Measurements from ENCODE around the gene UBTD2.

The UBTD2 gene

DNA sequence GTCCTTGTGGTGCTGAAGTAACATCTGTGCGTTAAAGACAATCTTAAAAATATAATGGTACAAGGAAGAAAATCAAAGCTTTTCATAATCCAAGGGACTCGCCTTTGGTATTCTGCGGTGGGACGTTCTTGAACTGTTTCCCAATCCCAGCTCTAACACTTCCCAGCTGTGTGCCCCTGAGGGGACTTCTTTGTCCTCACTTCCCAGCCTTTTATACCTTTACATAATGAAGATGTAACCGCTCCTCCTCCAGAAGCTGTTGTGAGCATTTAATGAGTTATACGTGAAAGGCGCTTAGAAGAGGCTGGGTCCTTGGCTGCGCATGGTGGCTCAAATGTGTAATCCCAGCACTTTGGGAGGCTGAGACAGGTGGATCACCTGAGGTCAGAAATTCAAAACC is 112.4 kb downstream of the UBTD2 start:
- FAIRE-seq (no peak), DNase-seq (ENCODE audit: insufficient read length, low spot score) (no peak)
- TF ChIP-seq CTCF (IDR thresholded peaks at IDR 0.05; ENCODE audit: insufficient read depth, missing control alignments): no peak

DNA sequence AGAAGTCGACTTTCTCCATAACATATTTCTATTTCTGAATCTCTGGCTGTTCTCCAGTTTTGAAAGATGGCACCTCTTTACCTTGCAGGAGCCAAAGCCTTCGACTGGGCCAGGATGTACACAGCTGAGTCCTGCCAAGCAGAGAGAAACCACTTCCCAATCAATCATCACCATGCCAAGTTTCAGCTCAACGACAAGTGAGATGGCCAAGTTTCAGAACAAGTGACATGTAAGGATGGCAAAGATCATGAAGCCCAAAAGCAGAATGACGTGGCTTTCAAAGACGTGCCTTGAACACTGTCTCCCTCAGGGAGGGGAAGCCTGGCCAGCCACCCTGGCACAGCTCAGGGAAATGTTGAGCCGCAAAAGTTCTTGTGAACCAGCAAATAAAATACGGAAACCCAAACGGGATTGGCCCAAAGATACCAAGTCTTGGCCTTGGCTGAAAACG is 113.3 kb downstream of the UBTD2 start:
- no peak for TF ChIP-seq CTCF (IDR thresholded peaks at IDR 0.05; ENCODE audit: insufficient read depth, missing control alignments)
- FAIRE-seq: no peak

GRCh38 chr5:172169216-172169615 is 114.3 kb downstream of the UBTD2 start:
- no peak for TF ChIP-seq CTCF (IDR thresholded peaks at IDR 0.05; ENCODE audit: insufficient read depth, missing control alignments)
- FAIRE-seq (no peak), DNase-seq (ENCODE audit: insufficient read length, low spot score) (no peak)

More for the DNA sequence above, 113.3 kb downstream of the UBTD2 start:
- DNase-seq (ENCODE audit: insufficient read length, low spot score): no peak

DNA sequence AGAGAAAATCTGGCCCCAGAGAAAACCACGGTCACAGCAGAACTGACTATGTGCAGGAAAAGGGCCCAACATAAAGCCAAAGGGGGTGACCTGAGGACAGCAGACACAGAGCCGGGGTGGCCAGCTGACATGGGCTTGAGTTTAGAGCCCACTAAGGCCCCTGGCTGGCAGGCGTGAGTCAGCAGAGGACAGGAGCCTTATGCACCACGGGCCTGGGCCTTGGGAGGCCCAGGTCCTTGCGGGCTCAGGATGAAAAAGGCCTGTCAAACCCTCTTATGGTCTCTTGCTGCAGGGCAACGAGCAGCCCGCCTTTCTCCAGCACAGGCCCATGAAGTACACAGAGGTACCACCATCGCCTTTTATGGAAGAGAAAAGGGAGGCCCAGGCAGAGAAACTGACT is 115.3 kb downstream of the UBTD2 start:
- no peak for TF ChIP-seq CTCF (IDR thresholded peaks at IDR 0.05; ENCODE audit: insufficient read depth, missing control alignments)
- DNase-seq (ENCODE audit: insufficient read length, low spot score): no peak
- FAIRE-seq: no peak

- no peak for DNase-seq (ENCODE audit: insufficient read length, low spot score)
- FAIRE-seq: no peak
- no peak for TF ChIP-seq CTCF (IDR thresholded peaks at IDR 0.05; ENCODE audit: insufficient read depth, missing control alignments)
These were observed 115.7 kb downstream of the UBTD2 start for GRCh38 chr5:172167895-172168294.

GRCh38 chr5:172166030-172166826 is 117.3 kb downstream of the UBTD2 start:
- no peak for TF ChIP-seq CTCF (IDR thresholded peaks at IDR 0.05; ENCODE audit: insufficient read depth, missing control alignments)
- DNase-seq (ENCODE audit: insufficient read length, low spot score) (no peak), FAIRE-seq (no peak)

GRCh38 chr5:172165465-172165864 is 118.1 kb downstream of the UBTD2 start:
- DNase-seq (ENCODE audit: insufficient read length, low spot score) (no peak), FAIRE-seq (no peak)
- no peak for TF ChIP-seq CTCF (IDR thresholded peaks at IDR 0.05; ENCODE audit: insufficient read depth, missing control alignments)
